MM.1S (cell line): ENCODE results near the gene PCDHGA5.

Source experiments
- EZH2 ChIP-seq: fragments of 300-600 bp; sonication (generic); optimal IDR thresholded peaks from 2 replicates; pipeline ENCODE3; 2017; ENCODE audit warnings: low read depth, mild to moderate bottlenecking, antibody characterized with exemption, low read length, mixed read lengths
- TF ChIP-seq, protein P1 (sequence below): fragments of 300-600 bp; sonication (generic); IDR thresholded peaks from 2 replicates; pipeline ENCODE4 v1.5.1; 2016; ENCODE audit warnings: antibody characterized with exemption, low read length, mixed read lengths

- TF ChIP-seq, protein P1, sequence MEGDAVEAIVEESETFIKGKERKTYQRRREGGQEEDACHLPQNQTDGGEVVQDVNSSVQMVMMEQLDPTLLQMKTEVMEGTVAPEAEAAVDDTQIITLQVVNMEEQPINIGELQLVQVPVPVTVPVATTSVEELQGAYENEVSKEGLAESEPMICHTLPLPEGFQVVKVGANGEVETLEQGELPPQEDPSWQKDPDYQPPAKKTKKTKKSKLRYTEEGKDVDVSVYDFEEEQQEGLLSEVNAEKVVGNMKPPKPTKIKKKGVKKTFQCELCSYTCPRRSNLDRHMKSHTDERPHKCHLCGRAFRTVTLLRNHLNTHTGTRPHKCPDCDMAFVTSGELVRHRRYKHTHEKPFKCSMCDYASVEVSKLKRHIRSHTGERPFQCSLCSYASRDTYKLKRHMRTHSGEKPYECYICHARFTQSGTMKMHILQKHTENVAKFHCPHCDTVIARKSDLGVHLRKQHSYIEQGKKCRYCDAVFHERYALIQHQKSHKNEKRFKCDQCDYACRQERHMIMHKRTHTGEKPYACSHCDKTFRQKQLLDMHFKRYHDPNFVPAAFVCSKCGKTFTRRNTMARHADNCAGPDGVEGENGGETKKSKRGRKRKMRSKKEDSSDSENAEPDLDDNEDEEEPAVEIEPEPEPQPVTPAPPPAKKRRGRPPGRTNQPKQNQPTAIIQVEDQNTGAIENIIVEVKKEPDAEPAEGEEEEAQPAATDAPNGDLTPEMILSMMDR: no peak
- TF ChIP-seq EZH2: no peak
Measured at GRCh38 chr5:141342773-141343172, 21.2 kb upstream of the PCDHGA5 start.
